GM23248 (cell line): Measurements from ENCODE around the gene FAM131C. TPM values are rescaled to one million over a fixed set of nuclear protein-coding genes. Genes with fewer than 3 reads are reported as not detected.

ENCODE experiments used
- DNase-seq: peaks from one replicate; pipeline ENCODE4 v3.0.0-alpha.2; 2015
- H2AFZ ChIP-seq: fragments of 200-600 bp; sonication (generic); 2 replicates; pipeline ENCODE4 v1.6.1; 2016; ENCODE audit warnings: antibody characterized with exemption
- H3F3A ChIP-seq: fragments of 200-600 bp; sonication (generic); 2 replicates; pipeline ENCODE4 v1.6.1; 2016; ENCODE audit warnings: mild to moderate bottlenecking, antibody characterized with exemption, mixed run types; ENCODE audit not compliant: insufficient read depth
- H3K27ac ChIP-seq: fragments of 200-600 bp; sonication (generic); 2 replicates; pipeline ENCODE4 v1.5.1; 2016; ENCODE audit warnings: mild to moderate bottlenecking
- H3K27me3 ChIP-seq: fragments of 200-600 bp; sonication (generic); replicated peaks from 2 replicates; pipeline ENCODE4 v1.6.1; 2016; ENCODE audit warnings: mild to moderate bottlenecking; ENCODE audit not compliant: insufficient read depth
- H3K36me3 ChIP-seq: fragments of 200-600 bp; sonication (generic); 2 replicates; pipeline ENCODE4 v1.6.1; 2016; ENCODE audit warnings: low read depth, mild to moderate bottlenecking
- H3K4me1 ChIP-seq: fragments of 200-600 bp; sonication (generic); 2 replicates; pipeline ENCODE4 v1.6.1; 2016; ENCODE audit warnings: mild to moderate bottlenecking; ENCODE audit not compliant: insufficient read depth
- H3K4me2 ChIP-seq: fragments of 200-600 bp; sonication (generic); one replicate; pipeline ENCODE4 v1.6.1; 2016; ENCODE audit warnings: mild to moderate bottlenecking; ENCODE audit not compliant: unreplicated experiment
- H3K4me3 ChIP-seq: fragments of 200-600 bp; sonication (generic); 2 replicates; pipeline ENCODE4 v1.5.1; 2016; ENCODE audit warnings: mild to moderate bottlenecking
- H3K79me2 ChIP-seq: fragments of 200-600 bp; sonication (generic); 2 replicates; pipeline ENCODE4 v1.6.1; 2016; ENCODE audit warnings: mild to moderate bottlenecking; ENCODE audit not compliant: insufficient read depth
- H3K9ac ChIP-seq: fragments of 200-600 bp; sonication (generic); 2 replicates; pipeline ENCODE4 v1.6.1; 2016; ENCODE audit warnings: mild to moderate bottlenecking
- H3K9me2 ChIP-seq: fragments of 200-600 bp; sonication (generic); 2 replicates; pipeline ENCODE4 v1.6.1; 2016; ENCODE audit warnings: mixed run types, mild to moderate bottlenecking, moderate library complexity; ENCODE audit not compliant: insufficient read depth
- H3K9me3 ChIP-seq: fragments of 200-600 bp; sonication (generic); one replicate; pipeline ENCODE4 v1.6.1; 2017; ENCODE audit warnings: low read depth
- H4K20me1 ChIP-seq: fragments of 200-600 bp; sonication (generic); 2 replicates; pipeline ENCODE4 v1.6.0; 2016; ENCODE audit not compliant: insufficient read depth
- EZH2 ChIP-seq: fragments of 200-600 bp; sonication (generic); IDR thresholded peaks from 2 replicates; pipeline ENCODE4 v1.6.1; 2018; ENCODE audit warnings: antibody characterized with exemption, mild to moderate bottlenecking; ENCODE audit not compliant: insufficient read depth, poor library complexity, severe bottlenecking
- EZH2phosphoT487 ChIP-seq: fragments of 200-600 bp; sonication (generic); IDR thresholded peaks from 2 replicates; pipeline ENCODE4 v1.6.1; 2018; ENCODE audit warnings: antibody characterized with exemption, moderate library complexity, mild to moderate bottlenecking, low read depth; ENCODE audit not compliant: insufficient read depth
- whole genome bisulfite sequencing, 2 experiments: methylation state at CpG; one replicate each; pipeline ENCODE4 v1.1.6; 2015 to 2017; ENCODE audit warnings: low lambda C conversion rate in 2 of 2, low coverage in 1 of 2; ENCODE audit errors: missing lambda C conversion rate in 2 of 2; 5-methylcytosine and 5-hydroxymethylcytosine counted together
- in situ Hi-C: fragments of 300-500 bp; cut with MboI; formaldehyde crosslinking; loops from 2 replicates; pipeline ENCODE4 v1.15.0; 2020
- polyA plus RNA-seq: library from polyadenylated mRNA; unstranded; fragments of >200 nt; fragmentation: Nextera tagmentation; extraction: Ambion mirVana; gene quantifications from 2 replicates; pipeline ENCODE4 v1.2.1, GENCODE V29; 2016
- total RNA-seq: library from RNA; depleted of rRNA; stranded (reverse); fragments of >200 nt; shearing (Covaris generic); gene quantifications from 2 replicates; pipeline ENCODE4 v1.2.3, GENCODE V29; 2014

The FAM131C gene
- total and polyA plus RNA-seq, 2 experiments from 2014 or later, result 0.97 to 1.3 TPM

DNA sequence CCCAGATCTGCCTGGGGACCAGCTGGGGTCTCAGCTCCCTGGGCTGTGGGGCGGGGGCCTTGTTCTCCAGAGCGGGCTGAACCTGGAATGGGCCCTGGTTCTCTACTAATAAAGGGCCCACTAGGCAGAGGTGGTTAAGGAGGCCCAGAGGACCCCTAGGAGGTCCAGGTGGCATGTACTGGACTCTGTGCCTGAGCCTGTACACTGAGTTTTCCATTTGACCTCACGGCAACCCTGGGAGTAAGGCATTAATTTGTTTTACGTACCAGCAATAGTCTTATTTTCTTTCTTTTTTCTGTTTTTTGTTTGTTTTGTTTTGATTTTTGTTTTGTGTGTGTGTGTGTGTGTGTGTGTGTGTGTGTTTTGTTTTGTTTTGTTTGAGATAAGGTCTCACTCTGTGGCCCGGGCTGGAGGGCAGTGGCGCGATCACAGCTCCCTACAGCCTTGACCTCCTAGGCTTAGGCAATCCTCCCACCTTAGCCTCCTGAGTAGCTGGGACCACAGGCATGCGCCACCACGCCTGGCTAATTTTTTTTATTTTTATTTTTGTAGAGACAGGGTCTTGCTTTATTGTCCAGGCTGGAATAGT, 19.6 kb upstream of the FAM131C start:
- no peak overlapping the region for H3K4me3 ChIP-seq
- in situ Hi-C loops, result loop anchor here (25.0 kb wide), 1 partner anchor 269 kb away; the partner anchor contains the start of genes FBXO42 and SZRD1
- peaks cover 11% of the 10 kb centered on the region for H3K4me1 ChIP-seq
- H3K79me2 ChIP-seq, result no peaks in the 10 kb centered on the region
- DNase-seq, result no peak
- H3K9me2 ChIP-seq, result no peaks in the 10 kb centered on the region
- no peak overlapping the region for H2AFZ ChIP-seq
- WGBS, 2 experiments, result 89 to 90% methylated on average over 9 of the region's 9 CpGs
- H3K9ac ChIP-seq, result no peak overlapping the region
- no peak overlapping the region for H3K27ac ChIP-seq
- 0 out of 2 replicates have a peak, but pooled peaks cover 5% of the 10 kb centered on the region for H3F3A ChIP-seq
- no peaks in the 10 kb centered on the region for H4K20me1 ChIP-seq
- no peaks in the 10 kb centered on the region for H3K27me3 ChIP-seq
- no peaks in the 10 kb centered on the region for H3K9me3 ChIP-seq
- TF ChIP-seq EZH2phosphoT487, result no peak
- no peak for TF ChIP-seq EZH2
- H3K4me2 ChIP-seq, result no peak overlapping the region
- H3K36me3 ChIP-seq, result no peaks in the 10 kb centered on the region

DNA sequence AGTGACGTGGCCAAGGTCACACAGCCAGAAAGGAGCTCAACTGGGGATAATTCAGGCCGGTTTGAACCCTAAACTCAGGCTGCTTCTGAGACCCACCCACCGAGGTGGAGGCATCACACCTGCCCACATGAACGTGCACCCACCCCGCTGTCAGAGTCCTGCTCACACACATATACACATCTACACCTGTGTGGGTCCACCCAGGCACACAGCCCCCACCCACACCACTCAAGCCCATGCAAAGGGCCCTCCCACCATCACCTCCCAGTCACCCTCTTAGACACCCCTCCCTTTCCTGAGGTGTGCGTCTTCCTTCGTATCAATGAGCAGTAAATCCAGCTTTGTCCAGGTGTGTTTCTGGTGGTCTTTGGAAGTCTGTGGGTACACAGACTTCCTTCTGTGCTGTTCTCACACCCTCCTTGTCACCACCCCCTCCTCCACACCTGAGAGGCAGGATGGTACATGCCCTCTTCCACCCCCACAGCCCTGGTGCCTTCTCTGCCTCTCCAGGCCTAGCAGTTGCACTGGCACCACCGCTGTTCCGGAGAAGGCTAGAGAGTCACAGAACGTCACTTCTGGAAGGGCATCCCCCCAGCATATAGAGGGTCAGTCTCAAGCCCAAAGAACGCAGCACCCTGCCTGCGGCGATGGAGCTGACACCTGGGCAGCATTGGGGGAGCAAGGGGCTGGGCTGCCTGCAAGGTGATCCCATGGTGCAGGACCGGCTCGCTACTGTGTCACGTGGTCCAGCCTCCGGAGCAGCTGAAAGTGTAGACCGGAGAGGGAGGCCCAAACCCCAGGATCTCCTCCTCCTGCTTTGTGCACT, 18.9 kb upstream of the FAM131C start:
- no peak overlapping the region for H3K27ac ChIP-seq
- in situ Hi-C loops, result loop anchor here (25.0 kb wide), 1 partner anchor 270 kb away; the partner anchor contains the start of genes FBXO42 and SZRD1
- H3K4me1 ChIP-seq, result peaks cover 11% of the 10 kb centered on the region
- no peaks in the 10 kb centered on the region for H3K27me3 ChIP-seq
- no peak overlapping the region for H3K4me2 ChIP-seq
- no peak overlapping the region for H3K9ac ChIP-seq
- H3F3A ChIP-seq, result 0 out of 2 replicates have a peak, but pooled peaks cover 5% of the 10 kb centered on the region
- H3K9me2 ChIP-seq, result no peaks in the 10 kb centered on the region
- no peak overlapping the region for H3K4me3 ChIP-seq
- H4K20me1 ChIP-seq, result no peaks in the 10 kb centered on the region
- no peak for TF ChIP-seq EZH2phosphoT487
- TF ChIP-seq EZH2, result no peak
- no peaks in the 10 kb centered on the region for H3K9me3 ChIP-seq
- no peak overlapping the region for H2AFZ ChIP-seq
- no peak for DNase-seq
- H3K36me3 ChIP-seq, result no peaks in the 10 kb centered on the region
- H3K79me2 ChIP-seq, result no peaks in the 10 kb centered on the region
- 80 to 85% methylated on average over 17 to 18 of the region's 18 CpGs for WGBS, 2 experiments

GRCh38 chr1:16091296-16091695, 17.8 kb upstream of the FAM131C start:
- no peaks in the 10 kb centered on the region for H3K9me3 ChIP-seq
- no peaks in the 10 kb centered on the region for H3K27me3 ChIP-seq
- TF ChIP-seq EZH2 (no peak), EZH2phosphoT487 (no peak)
- no peaks in the 10 kb centered on the region for H3K9me2 ChIP-seq
- H3K4me3 ChIP-seq, result no peak overlapping the region
- H3K36me3 ChIP-seq, result no peaks in the 10 kb centered on the region
- WGBS, 2 experiments, result 60 to 74% methylated on average over 6 to 8 of the region's 8 CpGs
- H3K4me2 ChIP-seq, result no peak overlapping the region
- no peaks in the 10 kb centered on the region for H4K20me1 ChIP-seq
- no peaks in the 10 kb centered on the region for H3K79me2 ChIP-seq
- no peak overlapping the region for H2AFZ ChIP-seq
- H3F3A ChIP-seq, result 0 out of 2 replicates have a peak, but pooled peaks cover 5% of the 10 kb centered on the region
- in situ Hi-C loops, result loop anchor here (25.0 kb wide), 1 partner anchor 271 kb away; the partner anchor contains the start of genes FBXO42 and SZRD1
- no peak for DNase-seq
- no peak overlapping the region for H3K9ac ChIP-seq
- no peak overlapping the region for H3K27ac ChIP-seq
- peaks cover 11% of the 10 kb centered on the region for H3K4me1 ChIP-seq

DNA sequence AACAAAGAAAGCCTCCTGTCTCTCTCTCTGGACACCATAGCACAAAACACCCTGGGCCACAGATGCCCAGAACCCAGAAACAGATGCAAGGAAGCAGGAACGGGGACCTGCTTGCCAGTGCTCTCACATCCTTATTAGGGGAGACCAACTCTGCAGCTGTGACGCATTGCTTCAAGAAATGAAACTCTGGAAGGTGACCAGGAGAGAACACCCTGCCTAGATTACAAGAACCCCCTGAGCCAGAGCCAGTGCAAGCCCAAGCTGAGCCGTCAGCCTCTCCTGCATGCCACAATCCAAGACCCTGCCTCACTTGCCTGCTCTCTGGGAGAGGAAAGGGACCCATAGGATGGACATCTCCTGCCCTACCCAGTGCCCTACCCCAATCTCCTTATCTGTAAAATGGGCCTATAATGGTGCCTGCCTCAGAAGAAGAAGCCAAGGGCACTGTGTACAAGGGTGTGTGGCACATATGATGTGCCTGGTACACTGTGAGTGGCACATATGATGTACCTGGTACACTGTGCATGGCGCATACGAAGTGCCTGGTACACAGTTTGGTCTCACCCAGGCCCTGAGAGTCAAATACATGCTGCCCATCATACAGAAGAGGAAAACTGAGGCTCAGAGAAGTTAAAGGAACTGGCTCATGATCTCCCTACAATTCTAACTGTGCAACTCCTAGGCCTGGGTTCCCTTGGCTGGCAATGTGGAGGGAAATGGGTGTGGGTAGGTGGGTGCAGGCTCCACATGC, 16.8 kb upstream of the FAM131C start:
- Histone ChIP-seq H3K27me3 (no peaks in the 10 kb centered on the region), H3K4me3 (no peak overlapping the region), H2AFZ (no peak overlapping the region), H4K20me1 (no peaks in the 10 kb centered on the region), H3K27ac (no peak overlapping the region), H3K9ac (no peak overlapping the region), H3F3A (0 out of 2 replicates have a peak, but pooled peaks cover 5% of the 10 kb centered on the region), H3K9me2 (no peaks in the 10 kb centered on the region), H3K79me2 (no peaks in the 10 kb centered on the region), H3K4me2 (no peak overlapping the region), H3K36me3 (no peaks in the 10 kb centered on the region), H3K9me3 (no peaks in the 10 kb centered on the region), H3K4me1 (peaks cover 11% of the 10 kb centered on the region)
- TF ChIP-seq EZH2phosphoT487, result no peak
- no peak for TF ChIP-seq EZH2
- no peak for DNase-seq
- WGBS, 2 experiments, result 76 to 85% methylated on average over 5 of the region's 5 CpGs
- in situ Hi-C loops, result loop anchor here (25.0 kb wide), 1 partner anchor 272 kb away; the partner anchor contains the start of genes FBXO42 and SZRD1
